ENCODE data around the gene GDAP1L1.

DNA sequence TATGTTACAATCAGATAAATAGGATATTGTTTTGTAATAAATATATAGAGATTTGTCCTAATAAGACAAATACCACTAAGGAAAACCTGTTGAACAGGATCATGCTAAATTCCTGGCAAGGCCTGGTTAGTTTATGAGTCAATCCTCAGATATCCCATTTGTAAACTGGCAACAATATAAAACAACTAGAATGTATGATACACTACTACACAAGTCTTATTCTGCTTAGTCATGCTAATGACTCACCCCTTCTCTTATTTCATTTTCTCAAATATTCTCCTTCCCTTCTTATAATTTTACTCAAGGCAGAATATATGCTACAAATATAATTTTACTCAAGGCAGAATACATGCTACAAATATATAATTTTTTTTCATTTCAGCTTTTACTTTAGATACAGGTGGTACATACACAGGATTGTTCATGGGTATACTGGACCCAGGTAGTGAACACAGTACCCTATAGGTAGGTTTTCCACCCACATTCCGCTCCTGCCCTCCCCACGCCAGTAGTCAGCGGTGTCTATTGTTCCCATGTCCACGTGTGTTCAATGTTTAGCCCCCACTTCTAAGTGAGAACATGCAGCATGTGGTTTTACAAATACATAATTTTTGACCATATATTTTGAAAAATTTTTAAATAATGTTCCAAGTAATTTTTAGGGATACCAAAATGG lies 42.8 kb upstream of the GDAP1L1 start:
- TF ChIP-seq, protein P1, sequence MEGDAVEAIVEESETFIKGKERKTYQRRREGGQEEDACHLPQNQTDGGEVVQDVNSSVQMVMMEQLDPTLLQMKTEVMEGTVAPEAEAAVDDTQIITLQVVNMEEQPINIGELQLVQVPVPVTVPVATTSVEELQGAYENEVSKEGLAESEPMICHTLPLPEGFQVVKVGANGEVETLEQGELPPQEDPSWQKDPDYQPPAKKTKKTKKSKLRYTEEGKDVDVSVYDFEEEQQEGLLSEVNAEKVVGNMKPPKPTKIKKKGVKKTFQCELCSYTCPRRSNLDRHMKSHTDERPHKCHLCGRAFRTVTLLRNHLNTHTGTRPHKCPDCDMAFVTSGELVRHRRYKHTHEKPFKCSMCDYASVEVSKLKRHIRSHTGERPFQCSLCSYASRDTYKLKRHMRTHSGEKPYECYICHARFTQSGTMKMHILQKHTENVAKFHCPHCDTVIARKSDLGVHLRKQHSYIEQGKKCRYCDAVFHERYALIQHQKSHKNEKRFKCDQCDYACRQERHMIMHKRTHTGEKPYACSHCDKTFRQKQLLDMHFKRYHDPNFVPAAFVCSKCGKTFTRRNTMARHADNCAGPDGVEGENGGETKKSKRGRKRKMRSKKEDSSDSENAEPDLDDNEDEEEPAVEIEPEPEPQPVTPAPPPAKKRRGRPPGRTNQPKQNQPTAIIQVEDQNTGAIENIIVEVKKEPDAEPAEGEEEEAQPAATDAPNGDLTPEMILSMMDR (IDR thresholded peaks at IDR 0.05): no peak
- TF ChIP-seq POLR2A (IDR thresholded peaks at IDR 0.05): no peak

Measured in right lobe of liver (tissue), 4 donors.